HG03521 (cell line): Measurements from ENCODE around the gene SEZ6L2.
"Not testable (repeated sequence)": the region's sequence is repeated elsewhere in the genome, so short reads cannot be mapped to it uniquely, and the experiment has no call there.

Experiments used
- ATAC-seq: cut with Tn5 transposase; IDR thresholded peaks from one replicate; pipeline ENCODE4 v1.9.1; 2021; ENCODE audit warnings: mild to moderate bottlenecking, moderate library complexity; ENCODE audit not compliant: unreplicated experiment

The SEZ6L2 gene

DNA sequence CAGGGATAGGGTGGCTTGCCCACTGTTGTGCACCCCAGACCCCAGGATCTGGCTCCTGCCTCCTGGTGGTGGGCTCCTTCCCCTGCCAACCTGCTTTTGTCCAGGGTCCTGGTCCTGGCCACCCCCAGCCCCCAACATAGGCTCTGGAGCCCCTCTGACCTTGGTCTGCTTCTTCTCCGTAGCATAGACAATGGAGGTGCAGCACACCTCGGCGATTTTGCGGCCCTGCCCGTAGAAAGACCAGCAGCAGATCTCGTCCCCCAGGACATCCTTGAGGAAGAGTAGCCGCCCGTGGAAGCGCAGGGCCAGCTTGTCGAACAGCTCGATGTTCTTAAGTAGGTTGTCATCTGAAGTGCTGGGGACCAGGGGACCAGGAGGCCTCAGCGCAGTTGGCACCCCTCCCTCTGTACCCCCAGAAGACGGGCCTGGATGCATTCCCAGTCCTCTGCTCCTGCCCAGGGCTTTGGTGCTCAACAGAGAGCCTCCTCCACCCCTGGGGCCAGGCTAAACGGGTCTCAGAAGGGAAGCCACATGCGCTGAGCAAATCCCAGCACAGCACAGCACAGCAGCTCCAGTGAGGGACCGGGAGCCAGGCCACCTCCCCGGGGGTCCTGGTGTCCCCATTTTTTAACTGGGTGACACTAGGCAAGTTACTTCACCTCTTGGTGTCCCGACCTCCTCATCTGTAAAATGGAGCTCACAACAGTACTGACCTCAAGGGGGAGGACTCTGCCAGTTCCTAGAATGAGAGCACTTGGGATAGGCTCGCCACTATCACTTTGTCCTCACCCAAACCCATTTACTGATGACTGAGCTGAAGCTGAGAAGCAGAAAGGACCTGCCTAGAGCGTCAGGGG, 11.7 kb upstream of the SEZ6L2 start:
- no peak for ATAC-seq

DNA sequence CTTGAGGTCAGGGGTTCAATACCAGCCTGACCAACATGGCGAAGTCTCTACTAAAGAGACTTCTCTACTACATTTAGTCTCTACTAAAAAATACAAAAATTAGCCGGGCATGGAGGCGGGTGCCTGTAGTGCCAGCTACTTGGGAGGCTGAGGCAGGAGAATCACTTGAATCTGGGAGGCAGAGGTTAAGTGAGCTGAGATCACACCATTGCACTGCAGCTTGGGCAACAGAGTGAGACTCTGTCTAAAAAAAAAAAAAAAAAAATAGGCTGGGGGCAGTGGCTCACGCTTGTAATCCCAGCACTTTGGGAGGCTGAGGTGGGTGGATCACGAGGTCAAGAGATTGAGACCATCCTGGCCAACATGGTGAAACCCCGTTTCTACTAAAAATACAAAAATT, 10.5 kb upstream of the SEZ6L2 start:
- not testable (repeated sequence) for ATAC-seq

DNA sequence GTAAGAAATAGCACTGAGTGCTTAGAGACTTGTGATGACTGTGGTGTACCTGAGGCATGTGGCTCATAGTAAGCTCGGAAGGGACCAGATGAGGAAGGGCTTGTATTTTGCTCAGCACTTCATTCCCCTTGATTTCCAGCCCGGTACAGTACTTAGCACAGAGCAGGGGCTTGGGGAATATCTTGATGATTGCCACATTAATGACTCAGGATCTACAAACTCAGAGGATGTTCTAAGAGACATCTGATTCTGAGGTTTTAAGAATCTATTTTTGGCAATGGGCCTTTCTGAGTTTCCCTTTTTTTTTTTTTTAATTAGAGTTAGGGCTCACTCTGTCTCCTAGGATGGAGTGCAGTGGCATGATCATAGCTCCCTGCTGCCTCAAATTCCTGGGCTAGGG, 10.0 kb upstream of the SEZ6L2 start:
- ATAC-seq, result no peak

DNA sequence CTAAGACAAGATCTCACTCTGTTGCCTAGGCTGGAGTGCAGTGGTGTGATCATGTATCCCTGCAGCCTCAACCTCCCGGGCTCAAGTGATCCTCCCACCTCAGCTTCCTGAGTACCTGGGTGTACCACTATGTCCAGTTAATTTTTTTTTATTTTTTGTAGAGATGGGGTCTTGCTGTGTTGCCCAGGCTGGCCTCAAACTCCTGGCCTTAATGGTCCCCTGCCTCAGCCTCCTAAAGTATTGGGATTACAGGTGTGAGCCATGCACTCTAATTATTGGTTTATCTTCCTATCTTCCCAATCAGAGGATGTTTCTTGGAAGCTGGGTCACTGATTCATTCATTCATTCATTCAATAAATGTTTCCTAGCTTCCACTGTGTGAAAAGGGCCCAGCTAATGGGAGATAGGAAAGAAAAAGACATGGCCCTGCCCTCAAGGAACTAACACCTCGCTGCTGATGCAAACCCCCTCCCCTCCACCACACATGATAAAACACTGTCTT, 9.4 kb upstream of the SEZ6L2 start:
- no peak for ATAC-seq

DNA sequence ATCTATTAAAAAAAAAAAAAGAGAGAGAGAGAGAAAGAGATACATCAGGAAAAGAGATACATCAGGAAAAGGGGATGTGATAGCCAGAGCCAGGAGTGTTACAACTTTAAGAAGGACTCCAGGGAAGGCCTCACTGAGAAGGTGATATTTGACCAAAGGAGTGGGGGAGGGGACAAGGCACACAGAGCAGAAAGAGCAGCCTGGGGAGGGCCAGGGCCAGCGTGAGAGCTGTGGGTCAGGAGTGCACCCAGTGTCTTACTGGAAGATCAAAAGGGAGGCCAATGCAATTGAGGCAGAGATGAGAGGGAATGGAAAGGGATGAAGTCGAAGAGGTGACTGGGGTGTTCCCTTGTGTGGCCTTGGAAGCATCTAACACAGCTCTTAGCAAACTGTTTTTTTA, 8.6 kb upstream of the SEZ6L2 start:
- ATAC-seq, result no peak

DNA sequence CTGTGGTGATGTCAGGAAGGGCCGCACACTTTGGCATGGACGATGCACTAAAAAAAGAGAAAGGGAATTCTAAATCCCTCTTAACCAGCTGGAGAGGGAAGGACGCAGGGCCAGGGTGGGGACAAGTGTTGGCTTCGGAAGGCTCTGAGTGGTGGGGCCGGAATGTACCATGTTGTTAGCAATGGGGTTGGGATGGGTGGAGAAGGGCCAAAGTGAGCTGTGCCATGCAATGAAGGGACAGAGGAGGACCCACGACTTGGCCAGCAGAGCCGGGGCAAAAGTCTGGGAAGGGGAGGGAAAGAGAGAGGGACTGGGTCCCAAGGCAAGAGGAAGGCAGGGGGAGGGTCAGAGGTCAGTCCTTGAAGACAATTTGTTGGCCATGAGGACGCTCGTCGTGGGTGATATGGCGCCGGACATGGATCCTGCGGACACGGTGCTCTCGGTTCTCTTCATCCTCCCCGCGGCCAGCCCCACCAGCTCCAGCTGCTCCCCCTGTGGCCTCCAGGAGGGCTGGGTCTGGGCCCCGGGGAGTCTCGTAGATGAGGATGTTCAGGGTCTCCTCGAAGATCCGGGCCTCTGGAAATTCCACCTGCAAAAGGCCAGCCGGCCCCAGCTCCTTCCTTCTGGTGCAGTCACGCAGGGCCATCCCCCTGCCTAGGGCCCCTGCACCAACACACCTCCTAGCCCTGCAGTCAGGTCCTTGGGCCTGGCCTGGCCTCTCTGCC, 7.3 kb upstream of the SEZ6L2 start:
- no peak for ATAC-seq

DNA sequence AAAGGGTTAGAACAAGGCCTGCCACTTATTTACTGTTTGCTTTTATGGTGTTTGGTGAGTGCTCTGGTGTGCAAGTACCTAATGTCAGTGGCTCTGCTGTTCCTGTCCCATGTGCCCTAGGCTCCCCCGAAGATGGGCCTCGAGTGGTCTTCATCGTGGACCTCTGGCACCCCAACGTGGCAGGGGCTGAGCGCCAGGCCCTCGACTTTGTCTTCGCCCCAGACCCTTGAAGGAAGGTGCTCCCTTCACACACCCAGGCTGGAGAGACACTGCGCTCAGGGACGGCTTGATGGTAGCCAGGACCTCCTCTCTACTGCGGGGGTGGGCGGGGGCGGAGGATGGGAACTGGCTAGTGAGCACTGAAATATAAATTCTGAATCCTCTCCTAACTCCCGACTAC, 6.3 kb upstream of the SEZ6L2 start:
- no peak for ATAC-seq

DNA sequence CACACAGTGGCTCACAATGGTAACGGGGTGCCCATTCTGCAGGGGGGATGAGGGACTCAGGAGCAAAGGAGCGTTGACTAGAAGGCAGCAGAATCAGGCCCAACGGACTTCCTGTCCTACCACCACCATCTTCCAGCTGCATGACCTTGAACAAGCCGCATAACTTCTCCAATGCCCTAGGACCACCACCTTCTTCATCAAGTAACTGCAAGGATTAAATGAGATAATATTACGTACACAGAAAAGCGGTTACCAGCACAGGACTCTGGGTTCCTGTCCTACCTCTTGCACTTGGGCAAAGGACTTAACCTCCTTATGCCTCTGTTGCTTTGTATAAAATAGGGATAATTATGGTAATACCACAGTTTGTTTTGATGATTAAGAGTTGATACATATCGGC, 5.6 kb upstream of the SEZ6L2 start:
- no peak for ATAC-seq

DNA sequence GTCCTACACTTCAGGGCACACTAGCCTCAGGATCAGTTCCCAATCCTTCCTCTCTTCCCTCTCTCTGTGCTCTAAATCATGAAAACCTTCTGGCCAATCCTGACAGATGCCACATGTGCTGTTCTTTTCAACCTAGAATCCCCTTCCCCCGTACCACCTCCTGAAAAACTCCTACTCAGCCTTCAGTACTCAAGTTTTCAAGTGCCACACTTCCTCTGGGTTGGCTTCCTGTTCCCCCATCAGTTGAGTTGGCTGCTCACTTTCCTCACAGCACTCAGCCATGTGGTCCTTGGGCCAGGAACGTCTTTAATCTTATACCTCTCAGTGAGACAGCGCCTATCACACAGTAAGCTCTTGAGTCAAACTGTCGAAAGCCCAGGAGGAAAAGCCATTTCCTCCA, 4.2 kb upstream of the SEZ6L2 start:
- no peak for ATAC-seq

DNA sequence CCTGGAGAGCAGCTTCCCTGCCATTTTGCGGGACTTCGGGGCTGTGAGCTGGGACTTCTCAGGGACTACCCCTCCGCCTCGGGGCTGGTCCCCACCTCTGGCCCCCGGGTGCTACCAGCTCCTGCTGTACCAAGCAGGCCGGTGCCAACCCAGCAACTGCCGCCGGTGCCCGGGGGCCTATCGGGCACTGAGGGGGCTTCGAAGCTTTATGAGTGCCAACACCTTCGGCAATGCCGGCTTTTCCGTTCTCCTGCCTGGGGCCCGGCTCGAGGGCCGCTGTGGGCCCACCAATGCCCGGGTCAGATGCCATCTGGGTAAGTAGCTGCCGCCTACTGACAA, 2.2 kb upstream of the SEZ6L2 start:
- ATAC-seq, result no peak

DNA sequence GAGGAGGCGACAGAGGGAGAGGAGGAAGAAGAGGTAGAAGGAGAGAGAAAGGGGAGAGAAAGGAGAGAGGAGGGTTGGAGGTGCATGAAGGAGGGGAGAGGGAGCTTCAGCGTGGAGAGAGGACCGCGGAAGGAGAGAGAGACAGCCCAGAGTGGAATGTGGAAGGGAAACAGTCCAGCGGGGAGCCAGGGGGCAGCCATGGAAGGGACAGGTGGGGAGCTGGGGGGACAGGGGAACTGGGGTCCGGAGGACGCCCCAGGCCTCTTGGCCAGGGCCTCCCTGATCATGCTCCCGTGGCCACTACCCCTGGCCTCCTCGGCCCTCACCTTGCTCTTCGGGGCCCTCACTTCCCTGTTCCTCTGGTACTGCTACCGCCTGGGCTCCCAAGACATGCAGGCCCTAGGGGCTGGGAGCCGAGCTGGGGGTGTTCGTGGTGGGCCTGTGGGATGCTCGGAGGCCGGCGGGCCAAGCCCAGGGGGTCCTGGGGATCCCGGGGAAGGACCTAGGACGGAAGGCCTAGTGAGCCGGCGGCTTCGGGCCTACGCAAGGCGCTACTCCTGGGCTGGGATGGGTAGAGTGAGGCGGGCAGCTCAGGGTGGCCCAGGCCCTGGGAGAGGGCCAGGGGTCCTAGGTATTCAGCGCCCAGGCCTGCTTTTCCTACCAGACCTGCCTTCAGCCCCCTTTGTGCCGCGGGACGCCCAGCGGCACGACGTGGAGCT, 1.7 kb upstream of the SEZ6L2 start:
- no peak for ATAC-seq

DNA sequence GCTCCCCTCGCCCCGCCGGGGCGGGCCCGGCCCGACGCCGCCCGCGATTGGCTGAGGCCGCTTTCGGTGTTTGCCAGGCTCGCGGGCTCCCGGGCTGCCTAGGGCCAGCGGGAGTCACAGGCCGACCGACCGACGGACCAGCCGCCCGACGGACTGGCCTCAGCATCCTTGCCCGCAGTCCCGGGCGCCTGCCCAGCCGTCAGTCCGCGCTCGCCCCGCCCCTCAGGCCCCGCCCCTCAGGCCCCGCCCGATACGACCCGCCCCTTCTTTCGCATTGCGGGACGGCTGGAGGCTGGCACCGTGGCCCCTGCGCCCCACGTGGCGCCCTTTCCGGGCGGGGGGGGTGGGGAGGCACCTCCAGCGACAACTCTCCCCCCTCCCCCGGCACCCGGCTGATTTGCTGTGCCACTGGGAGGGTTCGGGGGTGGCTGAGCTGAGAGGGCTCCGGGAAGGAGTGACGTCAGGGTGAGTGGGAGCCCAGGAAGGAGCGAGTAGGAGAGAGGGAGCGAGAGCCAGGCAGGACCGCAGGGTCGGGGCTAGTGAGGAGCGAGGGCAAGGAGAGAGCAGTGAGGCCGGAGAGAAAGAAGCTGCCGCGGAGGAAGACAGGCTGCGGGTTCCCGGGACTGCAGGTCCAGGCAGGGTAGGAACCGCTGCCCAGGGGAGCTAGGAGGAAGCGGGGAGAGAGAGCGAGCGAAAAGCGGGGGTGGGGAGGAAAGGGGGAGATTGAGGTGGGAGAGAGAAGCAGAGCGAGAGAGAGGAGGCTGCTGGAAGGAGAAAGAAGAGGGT, 945 bp upstream of the SEZ6L2 start, which contains the start of gene ASPHD1:
Gene ASPHD1 (plus strand): TSS at position 387 of the 786 bp plus-strand sequence. CDS start 484 bp downstream, outside the sequence.
- ATAC-seq, result peak; percentile 46

DNA sequence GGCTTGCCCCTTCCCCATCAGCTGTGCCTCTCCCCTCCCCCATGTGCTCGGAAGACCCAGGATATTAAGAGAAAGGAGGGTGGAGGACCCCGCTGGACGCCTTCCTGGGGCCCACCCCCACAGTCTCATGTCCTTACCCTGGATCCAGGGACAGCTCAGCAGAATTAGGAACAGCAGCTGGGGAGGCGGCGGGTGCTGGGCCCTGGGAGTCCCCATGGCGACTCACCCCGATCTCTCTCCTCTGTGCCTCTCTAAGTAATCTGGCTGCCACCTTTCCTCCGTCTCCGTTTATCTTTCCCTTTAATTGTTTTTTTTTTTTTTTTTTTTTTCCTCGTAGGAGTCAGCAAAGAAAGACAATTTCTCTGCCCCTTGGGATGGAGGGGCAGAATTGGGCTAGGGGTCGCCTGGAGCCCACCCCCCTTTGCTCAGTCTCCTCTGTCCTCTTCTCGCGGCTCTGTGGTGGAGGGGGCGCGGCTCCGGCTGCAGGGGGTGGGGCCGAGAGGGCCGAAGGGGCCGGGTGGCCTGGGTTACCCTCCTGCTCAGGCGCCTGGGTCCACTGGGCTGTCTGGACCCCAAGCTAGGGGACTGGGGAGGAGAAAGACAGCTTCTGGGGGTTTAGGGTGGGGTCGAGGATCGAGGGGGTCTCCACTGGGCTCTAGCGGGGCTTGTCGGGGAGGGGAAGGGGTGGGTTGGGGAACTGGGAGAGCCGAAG, 390 bp downstream of the SEZ6L2 start:
- ATAC-seq, result no peak

DNA sequence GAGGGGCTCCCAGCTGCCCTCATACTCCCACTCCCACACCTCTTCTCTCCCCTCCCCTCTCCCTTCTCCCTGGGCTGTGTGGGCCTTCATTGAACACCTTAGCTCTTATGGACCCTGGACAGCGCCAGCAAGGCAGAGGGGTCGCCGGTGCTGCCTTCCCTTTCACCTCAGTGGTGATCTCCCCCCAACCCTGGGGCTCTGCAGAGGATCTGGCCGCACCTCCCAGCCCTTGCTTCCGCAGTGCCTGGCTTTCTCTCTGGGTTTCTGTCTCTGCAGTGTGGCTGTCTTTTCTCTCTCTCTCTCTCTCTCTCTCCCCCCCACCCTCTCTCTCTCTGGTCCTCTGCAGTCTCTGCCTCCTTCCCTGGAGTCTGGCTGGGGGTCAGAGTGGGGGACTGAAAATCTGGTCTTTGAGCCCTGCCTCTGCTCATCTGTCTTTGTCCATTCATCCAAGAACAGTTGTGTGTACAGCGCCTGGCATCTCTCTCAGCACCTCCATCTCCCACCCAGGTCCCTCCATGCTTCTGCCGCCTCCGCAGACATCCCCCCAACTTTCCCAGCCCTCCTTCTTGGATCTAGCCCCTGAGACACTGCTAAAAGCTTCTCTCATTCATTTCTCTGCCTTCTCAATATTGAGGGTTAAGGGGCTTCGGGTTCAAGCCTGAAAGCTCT, 1.1 kb downstream of the SEZ6L2 start:
- ATAC-seq, result no peak

DNA sequence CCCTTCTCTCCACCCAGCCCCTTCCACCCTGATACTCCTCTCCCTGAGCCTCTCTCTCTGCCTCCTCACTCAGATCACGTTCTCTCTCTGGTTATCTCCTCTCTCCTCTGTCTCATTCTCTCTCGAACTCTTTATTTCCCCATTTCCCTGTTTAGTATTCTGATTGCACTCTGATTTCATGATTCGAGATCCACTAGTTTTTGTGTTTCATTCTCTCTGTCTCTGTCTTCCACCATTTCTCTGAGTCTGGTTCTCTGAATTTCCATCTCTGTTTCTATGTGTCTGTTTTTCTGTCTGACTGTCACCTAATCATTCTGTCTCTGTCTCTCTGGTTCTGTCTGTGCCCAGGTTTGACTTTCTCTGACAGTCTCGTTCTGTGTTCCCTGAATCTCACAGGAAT, 2.0 kb downstream of the SEZ6L2 start:
- ATAC-seq, result no peak

DNA sequence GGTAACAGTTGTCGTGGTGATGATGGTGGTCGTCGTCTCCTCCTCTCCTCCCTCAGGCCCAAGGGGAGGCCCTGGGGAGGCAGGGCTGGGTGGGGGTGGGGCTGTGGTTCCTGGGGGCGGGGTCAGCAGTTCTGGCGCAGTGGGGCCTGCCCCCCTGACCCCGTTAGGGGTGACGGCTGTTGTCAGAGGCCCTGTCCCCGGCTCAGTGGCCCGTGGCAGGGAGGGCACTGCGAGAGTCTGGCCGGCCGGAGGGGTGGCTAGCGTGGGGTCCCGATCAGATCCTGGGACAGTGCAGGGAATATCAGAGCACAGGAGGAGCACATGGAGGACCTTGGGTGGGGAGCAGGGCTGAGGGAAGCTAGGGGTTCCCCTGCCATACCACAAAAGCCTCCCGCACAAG, 2.5 kb downstream of the SEZ6L2 start:
- no peak for ATAC-seq

DNA sequence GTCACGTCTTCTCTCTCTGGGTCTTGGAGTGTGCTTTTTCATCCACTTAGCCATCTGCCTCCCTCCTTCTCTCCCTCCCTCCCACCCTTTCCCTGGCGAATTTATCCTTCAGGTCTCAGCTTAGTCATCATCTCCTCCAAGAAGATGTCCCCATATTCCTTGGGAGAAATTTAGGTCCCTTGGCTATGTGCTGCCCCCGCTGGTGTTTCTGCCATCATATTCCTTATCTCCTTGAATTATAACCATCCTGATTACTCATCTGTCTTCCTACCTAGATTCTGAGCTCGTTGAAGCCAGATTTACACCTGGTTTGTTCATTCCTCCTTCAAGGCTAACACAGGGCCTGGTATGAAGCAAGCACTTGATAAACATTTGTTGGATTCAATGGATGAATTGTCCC, 5.0 kb downstream of the SEZ6L2 start:
- ATAC-seq, result no peak

DNA sequence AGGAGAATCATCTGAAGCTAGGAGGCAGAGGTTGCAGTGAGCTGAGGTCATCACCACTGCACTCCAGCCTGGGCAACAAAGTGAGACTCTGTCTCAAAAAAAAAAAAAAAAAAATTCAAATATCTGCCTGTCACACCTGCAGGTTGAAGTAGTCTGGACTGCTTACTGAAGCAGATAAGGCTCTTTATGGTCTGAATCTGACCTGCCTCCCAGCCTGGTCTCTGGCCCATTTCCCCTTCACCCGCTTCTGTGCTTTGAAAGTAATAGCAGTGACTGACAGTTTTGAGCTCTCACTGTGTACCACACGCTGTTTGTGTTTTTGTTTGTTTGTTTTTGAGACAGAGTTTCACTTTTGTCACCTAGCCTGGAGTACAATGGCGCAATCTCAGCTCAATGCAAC, 5.8 kb downstream of the SEZ6L2 start:
- ATAC-seq, result no peak

DNA sequence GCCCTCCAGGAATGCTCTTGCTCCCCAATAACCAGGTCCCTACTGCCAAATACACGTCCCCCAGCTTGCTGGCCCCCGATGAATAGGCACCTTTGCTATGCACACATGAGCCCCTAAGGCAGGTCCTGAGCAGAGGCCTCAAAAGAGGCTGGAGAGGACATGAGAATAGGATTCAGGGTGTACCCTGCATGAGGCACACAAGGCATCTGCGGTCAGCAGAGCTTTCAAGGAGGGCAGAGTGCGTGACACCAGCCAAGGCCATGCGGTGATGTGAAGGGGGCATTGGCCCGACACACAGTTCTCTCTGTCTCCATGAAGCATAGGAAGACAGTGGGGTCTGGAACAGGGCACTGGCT, 6.9 kb downstream of the SEZ6L2 start:
- ATAC-seq, result no peak
